HepG2 (cell line): Measurements from ENCODE around the gene CDC14A. TPM values are rescaled to one million over a fixed set of nuclear protein-coding genes. Genes with fewer than 3 reads are reported as not detected.

Source experiments
- ATAC-seq: fragments of 200-7000 bp; cut with Tn5 transposase; 3 replicates; pipeline ENCODE4 v1.9.1; 2020; ENCODE audit warnings: mild to moderate bottlenecking, moderate library complexity
- BruUV-seq: library from RNA; stranded (reverse); fragments of 400-500 nt; replicated peaks from 2 replicates; lab custom pipeline; 2021; lab: Mats Ljungman, UMichigan
- CTCF ChIA-PET: fragments of 300-600 bp; formaldehyde crosslinking; extraction: SDS; loops from one replicate; lab custom pipeline; 2021; ENCODE audit warnings: low total read pairs, inconsistent platforms, low intra/inter-chr PET ratio; lab: Yijun Ruan, JAX
- POLR2A ChIA-PET: fragments of 350-600 bp; sonication (Branson Sonifier 250); formaldehyde crosslinking; loops from one replicate; lab custom pipeline; 2020; ENCODE audit warnings: antibody characterized with exemption, inconsistent platforms; lab: Yijun Ruan, JAX
- DNase-seq: peaks from one replicate; pipeline ENCODE4 v3.0.0-alpha.2; 2015; ENCODE audit warnings: low spot score
- FAIRE-seq: peaks from 3 replicates; lab custom pipeline; 2011; peaks lifted over from hg19 to GRCh38; lab: Jason Lieb, UNC
- H2AFZ ChIP-seq: one replicate; pipeline ENCODE4 v1.6.1; 2011; ENCODE audit warnings: low read length, inconsistent platforms
- H3K27ac ChIP-seq: fragments of 300-600 bp; 3 replicates; pipeline ENCODE4 v1.8.0; 2011; ENCODE audit warnings: mixed run types, mild to moderate bottlenecking, mixed read lengths, low read length, inconsistent platforms; ENCODE audit not compliant: insufficient read depth; ENCODE audit errors: extremely low read length
- H3K27me3 ChIP-seq, 2 experiments: fragments of 200-600 bp in 1 of 2; 2 replicates in 1 of 2; 3 replicates in 1 of 2; pipeline versions ENCODE4 v1.6.0 to v1.8.0; 2011; ENCODE audit warnings: low read length in 2 of 2, mild to moderate bottlenecking in 2 of 2, moderate library complexity in 2 of 2, inconsistent platforms in 1 of 2; ENCODE audit not compliant: insufficient read depth in 2 of 2, control insufficient read depth in 1 of 2
- H3K36me3 ChIP-seq, 2 experiments: fragments of 200-600 bp in 1 of 2; replicated peaks in 1 of 2; 2 replicates in 1 of 2; 3 replicates in 1 of 2; pipeline versions ENCODE4 v1.5.1 to v1.8.0; 2011; ENCODE audit warnings: low read length in 2 of 2, inconsistent platforms in 1 of 2; ENCODE audit not compliant: insufficient read depth in 2 of 2, control insufficient read depth in 1 of 2
- H3K4me1 ChIP-seq: 2 replicates; pipeline ENCODE4 v1.5.1; 2012; ENCODE audit warnings: low read length, inconsistent platforms; ENCODE audit not compliant: insufficient read depth
- H3K4me2 ChIP-seq: 2 replicates; pipeline ENCODE4 v1.6.0; 2011; ENCODE audit warnings: low read depth, low read length, inconsistent platforms
- H3K4me3 ChIP-seq, 3 experiments: fragments of 200-600 bp in 1 of 3; sonication (generic), shearing (Covaris generic) in 1 of 3; replicated peaks in 1 of 3; 2 replicates each; pipeline ENCODE4 v1.5.1; 2011 to 2016; ENCODE audit warnings: low read length in 3 of 3, inconsistent platforms in 2 of 3, low read depth in 2 of 3, mild to moderate bottlenecking in 2 of 3, control low read depth in 1 of 3, mixed read lengths in 1 of 3; ENCODE audit not compliant: insufficient read depth in 1 of 3
- H3K79me2 ChIP-seq: one replicate; pipeline ENCODE4 v1.6.1; 2011; ENCODE audit warnings: low read length, inconsistent platforms; ENCODE audit not compliant: insufficient read depth
- H3K9ac ChIP-seq: 2 replicates; pipeline ENCODE4 v1.6.0; 2011; ENCODE audit warnings: mild to moderate bottlenecking, low read depth, low read length, inconsistent platforms; ENCODE audit not compliant: insufficient read depth
- H3K9me3 ChIP-seq: 2 replicates; pipeline ENCODE4 v1.5.1; 2012; ENCODE audit warnings: mild to moderate bottlenecking, low read length
- H4K20me1 ChIP-seq: 2 replicates; pipeline ENCODE4 v1.6.0; 2011; ENCODE audit warnings: inconsistent platforms, mild to moderate bottlenecking, low read length, moderate library complexity; ENCODE audit not compliant: insufficient read depth
- GMEB1 ChIP-seq: sonication (generic); formaldehyde crosslinking; IDR thresholded peaks from 2 replicates; pipeline ENCODE4 v1.5.1; 2020; ENCODE audit warnings: missing genetic modification reagents, mild to moderate bottlenecking, borderline replicate concordance
- KLF15 ChIP-seq: sonication (generic); formaldehyde crosslinking; IDR thresholded peaks from 2 replicates; pipeline ENCODE4 v1.8.1; 2023; ENCODE audit warnings: borderline replicate concordance, mild to moderate bottlenecking, inconsistent platforms, missing genetic modification reagents, mixed read lengths
- POLR2AphosphoS5 ChIP-seq: IDR thresholded peaks from 2 replicates; pipeline ENCODE4 v1.6.1; 2012; ENCODE audit warnings: low read depth, low read length
- RARG ChIP-seq: sonication (generic); formaldehyde crosslinking; IDR thresholded peaks from 2 replicates; pipeline ENCODE4 v1.4.0; 2020; ENCODE audit warnings: low read depth, mild to moderate bottlenecking, missing genetic modification reagents
- ZGPAT ChIP-seq: IDR thresholded peaks from 2 replicates; pipeline ENCODE4 v1.6.1; 2016; ENCODE audit warnings: mild to moderate bottlenecking
- in situ Hi-C: cut with HindIII; loops from 2 replicates; pipeline ENCODE4 v1.10.0; 2017; ENCODE audit warnings: low pct_unique_long_range_greater_than_20kb; ENCODE audit not compliant: extremely low pct_ligation_motif_present
- intact Hi-C: fragments of 100-400 bp; cut with micrococcal nuclease; formaldehyde crosslinking; loops from one replicate; pipeline ENCODE4 v1.10.0; 2022; ENCODE audit not compliant: unreplicated experiment
- polyA plus RNA-seq, 8 experiments: library from polyadenylated mRNA; depleted of rRNA in 3 of 8; stranded (reverse) in 7 of 8; unstranded in 1 of 8; fragments of >200 nt; fragmentation: Illumina TruSeq in 4 of 8; extraction: Trizol in 4 of 8; gene quantifications; 2 replicates each; pipeline versions ENCODE4 v1.2.1 to v1.2.3, GENCODE V29; 2011 to 2016; ENCODE audit warnings: low read depth in 4 of 8, missing spikeins in 1 of 8, mixed read lengths in 1 of 8; ENCODE audit not compliant: insufficient read depth in 1 of 8
- total RNA-seq, 5 experiments: library from RNA; depleted of rRNA; stranded (reverse); fragments of >200 nt; fragmentation: Illumina TruSeq; extraction: Trizol; gene quantifications; 2 replicates each; pipeline ENCODE4 v1.2.3, GENCODE V29; 2016; ENCODE audit warnings: low read depth in 1 of 5

Gene CDC14A
- total and polyA plus RNA-seq, 2 of the 13 experiments (the other 11 are each of a cell fraction or from before 2014, with no cell fraction given), result 2.8 to 4.9 TPM

- no peak overlapping the region for H3K27ac ChIP-seq
- no peak for FAIRE-seq
- POLR2A ChIA-PET, result no interaction called here
Observed at GRCh38 chr1:100512803-100513352, 160.6 kb downstream of the CDC14A start.

More at GRCh38 chr1:100512803-100513352, 160.6 kb downstream of the CDC14A start:
- Histone ChIP-seq H4K20me1 (no peaks in the 10 kb centered on the region), H3K79me2 (no peaks in the 10 kb centered on the region), H3K36me3 (no peaks in the 10 kb centered on the region), H2AFZ (no peak overlapping the region), H3K9ac (no peak overlapping the region), H3K27me3 (no peaks in the 10 kb centered on the region), H3K4me2 (no peak overlapping the region), H3K9me3 (no peaks in the 10 kb centered on the region), H3K4me1 (peaks cover 23% of the 10 kb centered on the region), H3K4me3 (no peak overlapping the region)
- in situ Hi-C loops, result no loop called here
- no peak for TF ChIP-seq RARG (CRISPR knock-in tag)
- TF ChIP-seq ZGPAT (CRISPR knock-in tag), result no peak
- TF ChIP-seq GMEB1, result no peak
- no peak for TF ChIP-seq KLF15 (CRISPR knock-in tag)
- no peak for TF ChIP-seq POLR2AphosphoS5
- no TSS peak for BruUV-seq
- CTCF ChIA-PET, result no interaction called here
- ATAC-seq, result no peak
- no peak for DNase-seq
- intact Hi-C loops, result no loop called here
